ENCODE data around the gene ERICH2.

The ERICH2 gene

GRCh38 chr2:170763232-170763631 is 6.9 kb upstream of the ERICH2 start:
- no peak for DNase-seq (ENCODE audit: low read depth)

- DNase-seq (ENCODE audit: low read depth) = no peak
Measured at GRCh38 chr2:170764880-170765261, 5.3 kb upstream of the ERICH2 start.

GRCh38 chr2:170766693-170767092 is 3.5 kb upstream of the ERICH2 start:
- DNase-seq (ENCODE audit: low read depth) = no peak

GRCh38 chr2:170770606-170771420 is 635 bp downstream of the ERICH2 start:
- peak; percentile 35 for DNase-seq (ENCODE audit: low read depth)

- DNase-seq (ENCODE audit: low read depth) = no peak
Measured at GRCh38 chr2:170771421-170771937, 1.3 kb downstream of the ERICH2 start.

- DNase-seq (ENCODE audit: low read depth) = no peak
Measured at GRCh38 chr2:170772295-170772694, 2.1 kb downstream of the ERICH2 start.

- DNase-seq (ENCODE audit: low read depth) = no peak
Measured at GRCh38 chr2:170774074-170774473, 3.9 kb downstream of the ERICH2 start.

- DNase-seq (ENCODE audit: low read depth) = no peak
Measured at GRCh38 chr2:170778900-170779299, 8.7 kb downstream of the ERICH2 start.

GRCh38 chr2:170779304-170779703 is 9.1 kb downstream of the ERICH2 start:
- no peak for DNase-seq (ENCODE audit: low read depth)

- no peak for DNase-seq (ENCODE audit: low read depth)
Measured at GRCh38 chr2:170782673-170783072, 12.5 kb downstream of the ERICH2 start.

- DNase-seq (ENCODE audit: low read depth) = no peak
Measured at GRCh38 chr2:170783549-170783948, 13.4 kb downstream of the ERICH2 start.

GRCh38 chr2:170798996-170799395 is 28.8 kb downstream of the ERICH2 start:
- no peak for DNase-seq (ENCODE audit: low read depth)

GRCh38 chr2:170806548-170806947 is 36.4 kb downstream of the ERICH2 start:
- no peak for DNase-seq (ENCODE audit: low read depth)

GRCh38 chr2:170812710-170813600 is 42.8 kb downstream of the ERICH2 start:
- no peak for DNase-seq (ENCODE audit: low read depth)

GRCh38 chr2:170813611-170814532 is 43.7 kb downstream of the ERICH2 start:
- no peak for DNase-seq (ENCODE audit: low read depth)

GRCh38 chr2:170814533-170815230 is 44.5 kb downstream of the ERICH2 start:
- DNase-seq (ENCODE audit: low read depth) = no peak

GRCh38 chr2:170815311-170815710 is 45.1 kb downstream of the ERICH2 start:
- no peak for DNase-seq (ENCODE audit: low read depth)

GRCh38 chr2:170815746-170816503 is 45.7 kb downstream of the ERICH2 start:
- DNase-seq (ENCODE audit: low read depth) = peak; percentile 41

GRCh38 chr2:170816504-170817092 is 46.4 kb downstream of the ERICH2 start, which contains the start of gene GAD1:
Gene GAD1, plus strand, starts transcription at chr2:170816887. Its CDS starts 1,705 bp downstream, at chr2:170818592.
- no peak for DNase-seq (ENCODE audit: low read depth)

Measured in activated T-cell treated with anti-CD3 and anti-CD28 coated beads for 1 hour (primary cell).